HepG2 (cell line): Measurements from ENCODE around the gene MAP1B.

Source experiments
- EP300 ChIP-seq, 3 experiments: sonication (generic) in 1 of 3; formaldehyde crosslinking in 1 of 3; IDR thresholded peaks; 2 replicates each; pipeline versions ENCODE4 v1.5.1 to v1.6.1; 2011 to 2020; ENCODE audit warnings: low read depth in 2 of 3, low read length in 2 of 3, borderline replicate concordance in 1 of 3, improper control_type of control experiment in 1 of 3, mild to moderate bottlenecking in 1 of 3, missing genetic modification reagents in 1 of 3, moderate library complexity in 1 of 3
- EZH2 ChIP-seq: conservative IDR thresholded peaks from 2 replicates; pipeline ENCODE4 v1.6.1; 2012; ENCODE audit warnings: mild to moderate bottlenecking, low read depth, low read length, moderate library complexity
- MAFG ChIP-seq: sonication (generic); formaldehyde crosslinking; IDR thresholded peaks from 2 replicates; pipeline ENCODE4 v1.5.1; 2020; ENCODE audit warnings: mild to moderate bottlenecking, missing genetic modification reagents
- MAFK ChIP-seq, 2 experiments: IDR thresholded peaks in 1 of 2; conservative IDR thresholded peaks in 1 of 2; 2 replicates each; pipeline ENCODE4 v1.6.1; 2011; ENCODE audit warnings: improper control_type of control experiment in 2 of 2, low read length in 2 of 2
- SETDB1 ChIP-seq: sonication (generic); formaldehyde crosslinking; IDR thresholded peaks from 2 replicates; pipeline ENCODE4 v1.5.1; 2020; ENCODE audit warnings: missing genetic modification reagents, mild to moderate bottlenecking, borderline replicate concordance
- TAF1 ChIP-seq: sonication (generic); formaldehyde crosslinking; IDR thresholded peaks from 2 replicates; pipeline ENCODE4 v1.4.0; 2020; ENCODE audit warnings: missing genetic modification reagents
- ZNF644 ChIP-seq: IDR thresholded peaks from 2 replicates; pipeline ENCODE4 v1.6.1; 2016; ENCODE audit warnings: low read depth
- ZNF790 ChIP-seq: sonication (generic); formaldehyde crosslinking; IDR thresholded peaks from 2 replicates; pipeline ENCODE4 v1.8.0; 2022; ENCODE audit warnings: missing genetic modification reagents, mild to moderate bottlenecking, borderline replicate concordance
- TF ChIP-seq, protein P1 (sequence below): sonication (generic); formaldehyde crosslinking; IDR thresholded peaks from 2 replicates; pipeline ENCODE4 v1.5.0; 2020; ENCODE audit warnings: mild to moderate bottlenecking, missing genetic modification reagents, moderate library complexity
- TF ChIP-seq, protein P2 (sequence below), 2 experiments: sonication (generic) in 1 of 2; formaldehyde crosslinking in 1 of 2; IDR thresholded peaks; 2 replicates each; pipeline versions ENCODE4 v1.4.0 to v1.6.1; 2018 to 2020; ENCODE audit warnings: missing genetic modification reagents in 2 of 2, borderline replicate concordance in 1 of 2, low read depth in 1 of 2, mild to moderate bottlenecking in 1 of 2, missing biosample characterization in 1 of 2

DNA sequence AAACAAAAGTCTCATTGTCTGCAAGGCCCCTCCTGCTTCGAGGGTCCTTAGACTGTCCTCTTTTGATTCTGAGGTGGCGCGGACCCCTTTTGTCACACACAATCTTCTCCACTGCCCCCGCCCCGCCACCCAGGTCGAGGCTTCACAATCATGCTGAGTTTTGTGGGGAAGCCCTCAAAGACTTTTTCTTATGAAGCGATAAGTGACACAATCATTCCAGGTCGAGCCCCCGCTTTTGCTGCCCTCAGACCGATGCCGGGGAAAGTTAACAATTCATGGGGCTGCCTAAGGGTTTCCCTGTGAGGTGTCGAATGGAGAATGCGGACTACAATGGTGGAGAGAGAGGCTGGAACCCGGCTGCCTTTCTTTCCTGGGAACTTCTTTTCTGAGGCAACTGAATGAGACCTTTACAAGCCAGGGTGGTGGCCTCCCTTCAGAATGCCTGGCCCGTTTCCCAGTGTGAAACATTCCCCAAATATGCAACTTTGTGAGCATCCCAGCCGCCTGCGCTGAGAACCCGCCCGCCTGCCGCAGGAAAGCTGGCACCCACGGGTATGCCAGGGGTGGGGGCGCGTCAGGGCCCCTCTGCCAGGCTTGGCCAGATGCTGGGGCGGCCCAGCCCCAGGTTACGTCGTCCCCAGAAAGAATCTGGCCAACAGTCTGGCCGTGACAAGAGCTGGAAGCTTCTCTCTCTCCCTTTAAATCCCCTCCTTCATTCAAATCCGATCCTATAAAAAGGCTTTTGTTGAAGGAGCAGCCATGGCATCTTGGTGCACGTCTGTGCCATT, 71.9 kb downstream of the MAP1B start:
- TF ChIP-seq MAFG (CRISPR knock-in tag) (no peak), SETDB1 (CRISPR knock-in tag) (no peak), TAF1 (CRISPR knock-in tag) (no peak), MAFK (conservative IDR thresholded peaks at IDR 0.05 in 1 of 2, IDR thresholded peaks at IDR 0.05 in 1 of 2; ENCODE audit: low read length in 2 of 2) (no peak), ZNF644 (CRISPR knock-in tag) (no peak), EZH2 (no peak), ZNF790 (CRISPR knock-in tag) (no peak), EP300 (IDR thresholded peaks at IDR 0.05; ENCODE audit: low read depth in 2 of 2, low read length in 2 of 2) (no peak), EP300 (CRISPR knock-in tag; IDR thresholded peaks at IDR 0.05; ENCODE audit: borderline replicate concordance) (no peak)
- TF ChIP-seq, protein P1, sequence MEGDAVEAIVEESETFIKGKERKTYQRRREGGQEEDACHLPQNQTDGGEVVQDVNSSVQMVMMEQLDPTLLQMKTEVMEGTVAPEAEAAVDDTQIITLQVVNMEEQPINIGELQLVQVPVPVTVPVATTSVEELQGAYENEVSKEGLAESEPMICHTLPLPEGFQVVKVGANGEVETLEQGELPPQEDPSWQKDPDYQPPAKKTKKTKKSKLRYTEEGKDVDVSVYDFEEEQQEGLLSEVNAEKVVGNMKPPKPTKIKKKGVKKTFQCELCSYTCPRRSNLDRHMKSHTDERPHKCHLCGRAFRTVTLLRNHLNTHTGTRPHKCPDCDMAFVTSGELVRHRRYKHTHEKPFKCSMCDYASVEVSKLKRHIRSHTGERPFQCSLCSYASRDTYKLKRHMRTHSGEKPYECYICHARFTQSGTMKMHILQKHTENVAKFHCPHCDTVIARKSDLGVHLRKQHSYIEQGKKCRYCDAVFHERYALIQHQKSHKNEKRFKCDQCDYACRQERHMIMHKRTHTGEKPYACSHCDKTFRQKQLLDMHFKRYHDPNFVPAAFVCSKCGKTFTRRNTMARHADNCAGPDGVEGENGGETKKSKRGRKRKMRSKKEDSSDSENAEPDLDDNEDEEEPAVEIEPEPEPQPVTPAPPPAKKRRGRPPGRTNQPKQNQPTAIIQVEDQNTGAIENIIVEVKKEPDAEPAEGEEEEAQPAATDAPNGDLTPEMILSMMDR (CRISPR knock-in tag), result no peak
- TF ChIP-seq, protein P2, sequence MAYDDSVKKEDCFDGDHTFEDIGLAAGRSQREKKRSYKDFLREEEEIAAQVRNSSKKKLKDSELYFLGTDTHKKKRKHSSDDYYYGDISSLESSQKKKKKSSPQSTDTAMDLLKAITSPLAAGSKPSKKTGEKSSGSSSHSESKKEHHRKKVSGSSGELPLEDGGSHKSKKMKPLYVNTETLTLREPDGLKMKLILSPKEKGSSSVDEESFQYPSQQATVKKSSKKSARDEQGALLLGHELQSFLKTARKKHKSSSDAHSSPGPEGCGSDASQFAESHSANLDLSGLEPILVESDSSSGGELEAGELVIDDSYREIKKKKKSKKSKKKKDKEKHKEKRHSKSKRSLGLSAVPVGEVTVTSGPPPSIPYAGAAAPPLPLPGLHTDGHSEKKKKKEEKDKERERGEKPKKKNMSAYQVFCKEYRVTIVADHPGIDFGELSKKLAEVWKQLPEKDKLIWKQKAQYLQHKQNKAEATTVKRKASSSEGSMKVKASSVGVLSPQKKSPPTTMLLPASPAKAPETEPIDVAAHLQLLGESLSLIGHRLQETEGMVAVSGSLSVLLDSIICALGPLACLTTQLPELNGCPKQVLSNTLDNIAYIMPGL (CRISPR knock-in tag; IDR thresholded peaks at IDR 0.05; ENCODE audit: borderline replicate concordance in 1 of 2, low read depth in 1 of 2), result no peak
